ENCODE results near the gene R3HDML. TPM values are rescaled to one million over a fixed set of nuclear protein-coding genes. Genes with fewer than 3 reads are reported as not detected.
A peak's percentile ranks its signal among the peaks of the same experiment; 100 is the strongest.

Gene R3HDML
- total and polyA plus RNA-seq, 9 of the 15 experiments (the other 6 are each of a cell fraction or from before 2014, with no cell fraction given): not detected

DNA sequence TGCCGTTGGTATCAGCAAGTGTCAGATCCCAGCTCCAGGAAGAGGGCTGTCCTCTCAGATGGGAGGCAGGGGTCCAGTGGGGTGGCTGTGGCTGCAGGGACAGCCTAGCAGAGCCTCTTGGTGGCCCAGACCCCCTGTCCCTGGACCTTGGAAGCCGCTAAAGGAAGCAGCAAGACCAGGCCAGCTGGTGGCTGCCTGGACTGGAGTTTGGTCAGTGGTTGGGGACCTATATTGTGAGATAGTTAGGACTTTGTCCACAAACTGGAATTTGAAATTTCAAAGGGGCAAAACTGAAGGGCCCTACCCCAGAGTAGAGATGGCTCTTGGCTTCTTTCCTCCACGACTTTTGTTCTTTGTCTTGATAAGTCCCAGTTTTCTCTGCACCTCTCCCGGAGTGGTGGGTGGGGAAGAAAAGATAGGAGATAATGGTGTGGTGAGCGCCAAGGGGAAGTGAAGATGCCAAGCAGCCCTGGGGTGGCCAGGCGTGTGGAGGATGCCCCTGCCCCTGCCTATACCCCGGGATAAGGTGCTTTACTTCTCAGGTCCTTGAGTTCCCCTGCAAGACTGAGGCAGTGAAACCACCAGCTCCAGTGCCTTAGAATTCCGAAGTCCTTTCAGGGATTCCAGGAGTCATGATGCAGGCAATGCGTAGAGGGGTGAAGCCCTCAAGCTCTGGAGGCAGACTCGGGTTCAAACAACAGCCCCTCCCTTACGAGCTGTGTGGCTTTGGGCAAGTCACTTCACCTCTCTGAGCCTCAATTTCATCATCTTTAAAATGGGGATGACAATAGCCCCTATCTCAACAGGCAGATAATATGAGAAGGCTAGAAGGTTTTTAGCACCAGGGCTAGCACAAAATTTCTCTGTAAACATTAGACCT, 58.9 kb downstream of the R3HDML start:
- Histone ChIP-seq H3K4me2 (ENCODE audit: insufficient read depth, low read length) (no peak overlapping the region), H3K36me3 (ENCODE audit: control insufficient read depth, insufficient read depth, low read length) (no peaks in the 10 kb centered on the region), H3K79me2 (ENCODE audit: control insufficient read depth, insufficient read depth, low read length) (no peaks in the 10 kb centered on the region), H2AFZ (ENCODE audit: low read depth, low read length) (0 out of 2 replicates have a peak overlapping the region, but pooled peaks have one; percentile 14), H3K27me3 (ENCODE audit: control insufficient read depth in 2 of 2, insufficient read depth in 2 of 2, low read length in 2 of 2) (peaks cover 0 to 14% of the 10 kb centered on the region in 2 experiments; a peak in 2 of 5 replicates), H3K4me3 (no peak overlapping the region), H3K9me1 (ENCODE audit: control insufficient read depth, insufficient read depth, low read length) (no peaks in the 10 kb centered on the region), H3K9ac (ENCODE audit: insufficient read depth in 1 of 2, low read depth in 2 of 2, low read length in 2 of 2) (no peak overlapping the region; a peak in 1 of 4 replicates), H4K20me1 (replicated peaks; ENCODE audit: control insufficient read depth, insufficient read depth, low read length) (no peaks in the 10 kb centered on the region), H3K4me1 (replicated peaks in 1 of 2; ENCODE audit: control insufficient read depth in 2 of 2, insufficient read depth in 2 of 2, low read length in 2 of 2) (peaks cover 19 to 28% of the 10 kb centered on the region in 2 experiments), H3K27ac (ENCODE audit: extremely low read depth, low read depth, low read length) (no peak overlapping the region), H3K9me3 (replicated peaks; ENCODE audit: control insufficient read depth, insufficient read depth, low read depth, low read length) (no peaks in the 10 kb centered on the region)
- in situ Hi-C loops (cut with MboI) (no loop called here), intact Hi-C loops (cut with micrococcal nuclease) (no loop called here)
- POLR2A ChIA-PET: interaction anchor here (0.7 to 1.6 kb wide), 3 partner anchors 22 to 290 kb away, joined by 3 to 6 read pairs (median 3); no protein-coding TSS in a partner anchor
- FAIRE-seq (peak; percentile 52), ATAC-seq (no peak), DNase-seq (ENCODE audit: extremely low read depth in 1 of 4, low spot score in 3 of 4) (no peak)
- CTCF ChIA-PET (ENCODE audit: low intra/inter-chr PET ratio): interaction anchor here (0.6 kb wide), 1 partner anchor 872 kb away, joined by 7 read pairs; no protein-coding TSS in a partner anchor
- BruUV-seq (replicated peaks): no TSS peak
- WGBS (ENCODE audit: insufficient coverage, low coverage, missing lambda C conversion rate): 16% methylated on average over 11 of the region's 11 CpGs
- TF ChIP-seq, protein P1, sequence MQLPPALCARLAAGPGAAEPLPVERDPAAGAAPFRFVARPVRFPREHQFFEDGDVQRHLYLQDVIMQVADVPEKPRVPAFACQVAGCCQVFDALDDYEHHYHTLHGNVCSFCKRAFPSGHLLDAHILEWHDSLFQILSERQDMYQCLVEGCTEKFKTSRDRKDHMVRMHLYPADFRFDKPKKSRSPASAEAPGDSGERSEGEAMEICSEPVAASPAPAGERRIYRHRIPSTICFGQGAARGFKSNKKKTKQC (CRISPR knock-in tag; IDR thresholded peaks at IDR 0.05): no peak
- TF ChIP-seq RBM17 (IDR thresholded peaks at IDR 0.05; ENCODE audit: borderline replicate concordance, low read depth, low read length) (no peak), SRSF3 (IDR thresholded peaks at IDR 0.05; ENCODE audit: insufficient read depth, low read length) (no peak), POLR3A (IDR thresholded peaks at IDR 0.05; ENCODE audit: borderline replicate concordance, extremely low read depth, insufficient read depth, insufficient read length) (no peak), SIRT6 (IDR thresholded peaks at IDR 0.05; ENCODE audit: low read depth, low read length) (no peak), SMARCA5 (IDR thresholded peaks at IDR 0.05) (peak; percentile 49; the same call in 1 of the 2 replicates), TAF9B (IDR thresholded peaks at IDR 0.05; ENCODE audit: partially characterized antibody) (no peak), ZSCAN32 (CRISPR knock-in tag; IDR thresholded peaks at IDR 0.05) (no peak), CAMTA2 (CRISPR knock-in tag; conservative IDR thresholded peaks at IDR 0.05) (no peak), TCF7 (IDR thresholded peaks at IDR 0.05; ENCODE audit: borderline replicate concordance) (no peak), DDX20 (tag; IDR thresholded peaks at IDR 0.05; ENCODE audit: low read depth) (no peak), RCOR1 (IDR thresholded peaks at IDR 0.05; ENCODE audit: borderline replicate concordance in 1 of 2, low read depth in 2 of 2, low read length in 2 of 2) (0 out of 4 replicates have a peak, but pooled peaks of 1 of the 2 experiments have one; percentile 11), ARNT (IDR thresholded peaks at IDR 0.05) (no peak)
- TF ChIP-seq, protein P2, sequence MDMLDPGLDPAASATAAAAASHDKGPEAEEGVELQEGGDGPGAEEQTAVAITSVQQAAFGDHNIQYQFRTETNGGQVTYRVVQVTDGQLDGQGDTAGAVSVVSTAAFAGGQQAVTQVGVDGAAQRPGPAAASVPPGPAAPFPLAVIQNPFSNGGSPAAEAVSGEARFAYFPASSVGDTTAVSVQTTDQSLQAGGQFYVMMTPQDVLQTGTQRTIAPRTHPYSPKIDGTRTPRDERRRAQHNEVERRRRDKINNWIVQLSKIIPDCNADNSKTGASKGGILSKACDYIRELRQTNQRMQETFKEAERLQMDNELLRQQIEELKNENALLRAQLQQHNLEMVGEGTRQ (CRISPR knock-in tag; IDR thresholded peaks at IDR 0.05): no peak
- TF ChIP-seq, protein P3, sequence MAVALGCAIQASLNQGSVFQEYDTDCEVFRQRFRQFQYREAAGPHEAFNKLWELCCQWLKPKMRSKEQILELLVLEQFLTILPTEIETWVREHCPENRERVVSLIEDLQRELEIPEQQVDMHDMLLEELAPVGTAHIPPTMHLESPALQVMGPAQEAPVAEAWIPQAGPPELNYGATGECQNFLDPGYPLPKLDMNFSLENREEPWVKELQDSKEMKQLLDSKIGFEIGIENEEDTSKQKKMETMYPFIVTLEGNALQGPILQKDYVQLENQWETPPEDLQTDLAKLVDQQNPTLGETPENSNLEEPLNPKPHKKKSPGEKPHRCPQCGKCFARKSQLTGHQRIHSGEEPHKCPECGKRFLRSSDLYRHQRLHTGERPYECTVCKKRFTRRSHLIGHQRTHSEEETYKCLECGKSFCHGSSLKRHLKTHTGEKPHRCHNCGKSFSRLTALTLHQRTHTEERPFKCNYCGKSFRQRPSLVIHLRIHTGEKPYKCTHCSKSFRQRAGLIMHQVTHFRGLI (CRISPR knock-in tag; IDR thresholded peaks at IDR 0.05): no peak

Measured in K562 (cell line).